SU-DHL-6 (cell line): Measurements from ENCODE around the gene SLC17A9.

Source experiments
- H2AFZ ChIP-seq: fragments of 200-600 bp; sonication (generic); 2 replicates; pipeline ENCODE4 v1.6.1; 2014; ENCODE audit warnings: low read depth, mild to moderate bottlenecking, moderate library complexity, mixed read lengths, antibody characterized with exemption, low read length; ENCODE audit not compliant: severe bottlenecking
- H3F3A ChIP-seq: fragments of 200-600 bp; shearing (Covaris generic); 2 replicates; pipeline ENCODE4 v1.6.0; 2016; ENCODE audit warnings: antibody characterized with exemption, mild to moderate bottlenecking; ENCODE audit not compliant: insufficient read depth
- H3K27ac ChIP-seq: fragments of 200-600 bp; sonication (generic); 2 replicates; pipeline ENCODE4 v1.5.1; 2016; ENCODE audit warnings: low read depth, mild to moderate bottlenecking, low read length, moderate library complexity, mixed read lengths
- H3K27me3 ChIP-seq: fragments of 200-600 bp; sonication (generic), shearing (Covaris generic); 2 replicates; pipeline ENCODE4 v1.6.0; 2014; ENCODE audit warnings: mild to moderate bottlenecking, low read length
- H3K36me3 ChIP-seq: fragments of 200-600 bp; sonication (generic); 2 replicates; pipeline ENCODE4 v1.6.1; 2014; ENCODE audit warnings: mild to moderate bottlenecking, low read length, mixed read lengths
- H3K4me2 ChIP-seq: fragments of 300-600, 200-600 bp; shearing (Covaris generic), sonication (generic); 2 replicates; pipeline ENCODE4 v1.6.0; 2014; ENCODE audit warnings: low read length, low read depth, mild to moderate bottlenecking; ENCODE audit not compliant: poor library complexity, severe bottlenecking
- H3K4me3 ChIP-seq: fragments of 200-600 bp; sonication (generic); 2 replicates; pipeline ENCODE4 v1.5.1; 2014; ENCODE audit warnings: antibody characterized with exemption, low read length, mild to moderate bottlenecking, mixed read lengths; ENCODE audit not compliant: insufficient read depth, poor library complexity, severe bottlenecking
- H3K79me2 ChIP-seq: fragments of 200-600 bp; sonication (generic); 2 replicates; pipeline ENCODE4 v1.6.1; 2014; ENCODE audit warnings: mild to moderate bottlenecking, low read length, moderate library complexity; ENCODE audit not compliant: insufficient read depth
- H3K9ac ChIP-seq: fragments of 200-600 bp; sonication (generic); 2 replicates; pipeline ENCODE4 v1.7.0; 2014; ENCODE audit warnings: mild to moderate bottlenecking, low read length
- H3K9me2 ChIP-seq: fragments of 200-600 bp; sonication (generic); replicated peaks from 2 replicates; pipeline ENCODE4 v1.6.1; 2014; ENCODE audit warnings: low read length; ENCODE audit not compliant: insufficient read depth
- H3K9me3 ChIP-seq: fragments of 200-600 bp; sonication (generic); 2 replicates; pipeline ENCODE4 v1.6.1; 2014; ENCODE audit warnings: low read length, mixed read lengths; ENCODE audit not compliant: insufficient read depth
- H4K20me1 ChIP-seq: fragments of 200-600 bp; sonication (generic); 2 replicates; pipeline ENCODE4 v1.6.1; 2014; ENCODE audit warnings: low read depth, mild to moderate bottlenecking, antibody characterized with exemption, low read length, moderate library complexity, mixed read lengths
- EZH2phosphoT487 ChIP-seq: fragments of 200-600 bp; sonication (generic), shearing (Covaris generic); conservative IDR thresholded peaks from 2 replicates; pipeline ENCODE4 v1.6.1; 2018; ENCODE audit warnings: mild to moderate bottlenecking, antibody characterized with exemption, low read length, moderate library complexity, mixed read lengths
- TF ChIP-seq, protein P1 (sequence below): fragments of 200-600 bp; sonication (generic); IDR thresholded peaks from one replicate; pipeline ENCODE4 v1.5.1; 2017; ENCODE audit warnings: antibody characterized with exemption, mild to moderate bottlenecking, low read length, moderate library complexity; ENCODE audit not compliant: insufficient read depth, poor library complexity, severe bottlenecking

The SLC17A9 gene

DNA sequence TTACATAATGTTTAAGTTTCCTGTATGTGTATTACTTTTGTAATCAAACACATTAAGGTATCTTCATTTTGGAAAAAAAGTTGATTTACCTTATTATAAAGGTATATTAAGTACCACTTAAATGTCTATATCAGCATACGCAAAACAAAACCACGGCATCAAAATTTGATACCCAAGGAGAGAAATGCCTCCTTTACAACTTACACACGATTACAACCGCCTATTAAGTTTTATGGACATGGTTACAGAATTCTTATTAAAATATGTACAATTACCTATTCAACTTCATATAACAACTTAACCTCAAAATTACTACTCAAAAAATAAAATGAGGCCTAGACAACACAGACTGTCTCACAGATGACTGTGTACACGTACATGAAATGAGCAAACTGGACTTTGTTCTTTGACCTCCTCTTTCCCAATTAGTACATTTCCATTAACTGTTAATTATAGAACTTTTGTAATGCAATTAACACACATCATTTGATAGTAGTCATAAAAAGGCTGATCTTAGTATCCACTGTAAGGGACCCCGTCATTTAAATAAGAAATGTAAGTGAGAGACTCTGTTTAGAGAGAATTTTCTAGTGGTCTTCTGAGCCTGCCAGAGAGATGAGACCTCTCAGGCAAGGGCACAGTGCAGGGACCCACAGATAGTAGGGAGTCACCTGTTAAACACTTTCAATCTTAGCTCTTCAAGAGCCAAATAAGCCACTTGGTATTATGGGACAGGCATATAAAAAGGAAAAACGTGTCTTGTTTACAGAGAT lies 28.7 kb upstream of the SLC17A9 start:
- TF ChIP-seq, protein P1, sequence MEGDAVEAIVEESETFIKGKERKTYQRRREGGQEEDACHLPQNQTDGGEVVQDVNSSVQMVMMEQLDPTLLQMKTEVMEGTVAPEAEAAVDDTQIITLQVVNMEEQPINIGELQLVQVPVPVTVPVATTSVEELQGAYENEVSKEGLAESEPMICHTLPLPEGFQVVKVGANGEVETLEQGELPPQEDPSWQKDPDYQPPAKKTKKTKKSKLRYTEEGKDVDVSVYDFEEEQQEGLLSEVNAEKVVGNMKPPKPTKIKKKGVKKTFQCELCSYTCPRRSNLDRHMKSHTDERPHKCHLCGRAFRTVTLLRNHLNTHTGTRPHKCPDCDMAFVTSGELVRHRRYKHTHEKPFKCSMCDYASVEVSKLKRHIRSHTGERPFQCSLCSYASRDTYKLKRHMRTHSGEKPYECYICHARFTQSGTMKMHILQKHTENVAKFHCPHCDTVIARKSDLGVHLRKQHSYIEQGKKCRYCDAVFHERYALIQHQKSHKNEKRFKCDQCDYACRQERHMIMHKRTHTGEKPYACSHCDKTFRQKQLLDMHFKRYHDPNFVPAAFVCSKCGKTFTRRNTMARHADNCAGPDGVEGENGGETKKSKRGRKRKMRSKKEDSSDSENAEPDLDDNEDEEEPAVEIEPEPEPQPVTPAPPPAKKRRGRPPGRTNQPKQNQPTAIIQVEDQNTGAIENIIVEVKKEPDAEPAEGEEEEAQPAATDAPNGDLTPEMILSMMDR: no peak
- no peak for TF ChIP-seq EZH2phosphoT487
- no peak overlapping the region for H3K27ac ChIP-seq

DNA sequence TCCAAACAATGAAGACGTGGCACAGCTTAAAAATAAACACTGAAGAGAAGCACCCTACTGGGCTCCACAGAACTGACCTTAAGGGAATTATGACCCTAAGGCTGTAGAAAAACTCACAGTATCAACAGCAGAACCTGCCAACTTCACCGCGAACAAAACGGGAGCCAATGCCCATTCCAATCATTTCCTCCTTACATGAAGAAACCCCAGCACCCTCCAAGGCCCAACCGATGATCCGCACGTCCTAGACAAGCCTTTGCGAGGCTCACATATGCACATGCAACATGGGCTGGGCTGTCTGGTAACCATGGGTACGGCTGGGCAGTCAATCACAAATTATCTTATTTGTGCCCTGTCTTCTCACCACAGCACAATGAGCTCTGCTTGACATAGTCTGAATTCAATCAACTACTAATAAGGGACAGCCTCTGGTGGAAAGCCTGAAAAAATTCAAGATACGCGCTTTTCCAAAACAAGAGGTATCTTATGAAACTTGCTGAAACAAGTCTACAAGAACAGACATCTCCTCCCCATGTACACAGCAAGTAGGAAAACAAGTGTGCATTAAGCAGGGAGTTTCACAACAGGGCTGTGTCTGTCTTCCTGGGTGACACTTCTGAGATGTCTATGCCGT lies 27.9 kb upstream of the SLC17A9 start:
- TF ChIP-seq EZH2phosphoT487: no peak
- TF ChIP-seq, protein P1: no peak
- peaks cover 25% of the 10 kb centered on the region for H4K20me1 ChIP-seq
- H3K9me3 ChIP-seq: no peaks in the 10 kb centered on the region
- H3K27ac ChIP-seq: peak overlapping the region; percentile 86; the same call in 1 of the 2 replicates
- H3F3A ChIP-seq: peaks cover 7% of the 10 kb centered on the region; the same call in 1 of the 2 replicates
- H3K4me2 ChIP-seq: peak overlapping the region; percentile 83
- peaks cover 96% of the 10 kb centered on the region for H3K79me2 ChIP-seq
- no peaks in the 10 kb centered on the region for H3K27me3 ChIP-seq
- H2AFZ ChIP-seq: no peak overlapping the region
- no peaks in the 10 kb centered on the region for H3K36me3 ChIP-seq
- H3K9me2 ChIP-seq: no peaks in the 10 kb centered on the region
- peak overlapping the region; percentile 81 for H3K9ac ChIP-seq
- peak overlapping the region; percentile 81 for H3K4me3 ChIP-seq

More for the DNA sequence above, 28.7 kb upstream of the SLC17A9 start:
- H3K4me2 ChIP-seq: peak overlapping the region; percentile 83
- peaks cover 29% of the 10 kb centered on the region for H4K20me1 ChIP-seq
- H3K9ac ChIP-seq: peak overlapping the region; percentile 81
- no peaks in the 10 kb centered on the region for H3K9me3 ChIP-seq
- no peaks in the 10 kb centered on the region for H3K27me3 ChIP-seq
- H3K9me2 ChIP-seq: no peaks in the 10 kb centered on the region
- H2AFZ ChIP-seq: no peak overlapping the region
- H3F3A ChIP-seq: peaks cover 8% of the 10 kb centered on the region; the same call in 1 of the 2 replicates
- peaks cover 96% of the 10 kb centered on the region for H3K79me2 ChIP-seq
- no peaks in the 10 kb centered on the region for H3K36me3 ChIP-seq
- H3K4me3 ChIP-seq: peak overlapping the region; percentile 81

DNA sequence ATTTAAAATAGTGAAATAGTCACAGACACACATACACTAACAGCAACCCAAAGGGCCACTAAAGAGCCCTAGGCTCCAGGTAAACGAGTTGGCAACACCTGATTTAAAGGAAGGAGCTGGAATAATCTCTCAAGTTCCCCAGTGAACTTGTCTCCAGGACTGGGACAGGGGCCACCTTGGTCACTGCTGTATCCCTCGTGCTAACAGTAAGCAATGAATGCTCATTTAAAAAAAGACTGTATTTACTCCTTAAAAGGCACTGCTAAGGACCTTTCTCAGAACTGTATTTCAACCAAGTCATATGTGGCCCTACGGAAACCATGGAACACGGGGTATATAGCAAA lies 27.5 kb upstream of the SLC17A9 start:
- Histone ChIP-seq H2AFZ (no peak overlapping the region), H4K20me1 (peaks cover 20% of the 10 kb centered on the region), H3K27ac (peak overlapping the region; percentile 86), H3K9ac (peak overlapping the region; percentile 81), H3K36me3 (no peaks in the 10 kb centered on the region), H3K9me2 (no peaks in the 10 kb centered on the region), H3K27me3 (no peaks in the 10 kb centered on the region), H3K4me3 (peak overlapping the region; percentile 81), H3K9me3 (no peaks in the 10 kb centered on the region), H3F3A (peaks cover 7% of the 10 kb centered on the region; the same call in 1 of the 2 replicates), H3K4me2 (peak overlapping the region; percentile 83), H3K79me2 (peaks cover 96% of the 10 kb centered on the region)
- TF ChIP-seq EZH2phosphoT487: no peak
- TF ChIP-seq, protein P1: no peak
